T-cell (primary cell): ENCODE results near the gene DSTN. TPM values are rescaled to one million over a fixed set of nuclear protein-coding genes. Genes with fewer than 3 reads are reported as not detected.
A peak's percentile ranks its signal among the peaks of the same experiment; 100 is the strongest.

Experiments
- ATAC-seq, 4 experiments: fragments of 200-7000 bp in 3 of 4; fragments of 150-1000 bp in 1 of 4; cut with Tn5 transposase; replicated peaks in 1 of 4; 1 replicate in 3 of 4; 2 replicates in 1 of 4; pipeline ENCODE4 v1.10.0; 2021; ENCODE audit warnings: moderate library complexity in 3 of 4, mild to moderate bottlenecking in 2 of 4, moderate number of reproducible peaks in 1 of 4
- CTCF ChIA-PET, 2 donors: fragments of 300-600 bp; sonication (Branson Sonifier 250); formaldehyde crosslinking; loops; one replicate each; lab custom pipeline; 2022; ENCODE audit warnings: antibody characterized with exemption in 2 of 2; lab: Charles Lee
- POLR2A ChIA-PET, 2 donors: fragments of 300-600 bp; sonication (Branson Sonifier 250); formaldehyde crosslinking; loops; one replicate each; lab custom pipeline; 2022; ENCODE audit warnings: antibody characterized with exemption in 2 of 2; lab: Charles Lee
- DNase-seq, 35 experiments: peaks; one replicate each; pipeline versions ENCODE4 v3.0.0 to v3.0.0-alpha.2; 2013 to 2023
- H3K27ac ChIP-seq: one replicate; pipeline ENCODE4 v1.5.1; 2013; ENCODE audit warnings: low read length
- H3K27me3 ChIP-seq, 2 experiments: replicated peaks in 1 of 2; 1 replicate in 1 of 2; 2 replicates in 1 of 2; pipeline versions ENCODE4 v1.6.1 to v1.7.0; 2013; ENCODE audit warnings: low read length in 1 of 2, mixed read lengths in 1 of 2; ENCODE audit not compliant: control insufficient read depth in 2 of 2, insufficient read depth in 2 of 2; ENCODE audit errors: extremely low read depth in 1 of 2
- H3K36me3 ChIP-seq, 2 donors: 1 replicate in 1 of 2; 2 replicates in 1 of 2; pipeline versions ENCODE4 v1.6.1 to v1.7.0; 2013; ENCODE audit warnings: low read length in 1 of 2; ENCODE audit not compliant: control insufficient read depth in 2 of 2, insufficient read depth in 1 of 2; ENCODE audit errors: extremely low read depth in 1 of 2
- H3K4me1 ChIP-seq, 2 experiments: 1 replicate in 1 of 2; 2 replicates in 1 of 2; pipeline versions ENCODE4 v1.6.1 to v1.7.0; 2013; ENCODE audit warnings: low read length in 2 of 2, mixed read lengths in 1 of 2; ENCODE audit not compliant: insufficient read depth in 2 of 2, control insufficient read depth in 1 of 2; ENCODE audit errors: extremely low read depth in 1 of 2
- H3K4me3 ChIP-seq, 2 donors: 1 replicate in 1 of 2; 2 replicates in 1 of 2; pipeline versions ENCODE4 v1.5.1 to v1.7.0; 2013; ENCODE audit warnings: mild to moderate bottlenecking in 2 of 2, low read length in 1 of 2, moderate library complexity in 1 of 2; ENCODE audit not compliant: control insufficient read depth in 1 of 2; ENCODE audit errors: extremely low read depth in 1 of 2
- H3K9me3 ChIP-seq: 2 replicates; pipeline ENCODE4 v1.7.0; 2013
- H3K27ac Mint-ChIP-seq, 2 donors: one replicate each; pipeline ENCODE4 v1.8.0; 2020 to 2021; ENCODE audit warnings: mild to moderate bottlenecking in 2 of 2, mixed read lengths in 2 of 2
- H3K27me3 Mint-ChIP-seq, 2 donors: one replicate each; pipeline ENCODE4 v1.8.0; 2021 to 2022; ENCODE audit warnings: mixed read lengths in 2 of 2
- H3K36me3 Mint-ChIP-seq: one replicate; pipeline ENCODE4 v1.8.0; 2021; ENCODE audit warnings: mixed read lengths
- H3K4me1 Mint-ChIP-seq, 3 donors: one replicate each; pipeline ENCODE4 v1.8.0; 2020 to 2022; ENCODE audit warnings: mixed read lengths in 3 of 3, mild to moderate bottlenecking in 1 of 3
- H3K4me3 Mint-ChIP-seq, 3 donors: one replicate each; pipeline ENCODE4 v1.8.0; 2020 to 2022; ENCODE audit warnings: mild to moderate bottlenecking in 3 of 3, mixed read lengths in 3 of 3, moderate library complexity in 3 of 3
- H3K9me3 Mint-ChIP-seq, 3 donors: one replicate each; pipeline ENCODE4 v1.8.0; 2020 to 2022; ENCODE audit warnings: mixed read lengths in 3 of 3
- WGBS: methylation state at CpG from one replicate; pipeline ENCODE4 v1.1.5; 2013; ENCODE audit warnings: missing lambda C conversion rate; ENCODE audit not compliant: insufficient coverage; 5-methylcytosine and 5-hydroxymethylcytosine counted together
- total RNA-seq, 35 experiments: library from RNA in 6 of 35; stranded (reverse) in 6 of 35; fragments of 120-200 nt in 1 of 35; gene quantifications; one replicate each; pipeline versions ENCODE4 v1.2.1 to v1.2.4 and lab custom pipeline; 2013 to 2026

Gene DSTN
- total RNA-seq, 5 donors from 2014 or later (not counting 1 experiment from before 2014, with no cell fraction given): 36.3 to 41.7 (median 41.3) TPM

GRCh38 chr20:17620371-17621228, 50.7 kb downstream of the DSTN start:
- H3K27ac ChIP-seq: no peak overlapping the region
- no peak overlapping the region for H3K27ac Mint-ChIP-seq
- H3K27me3 ChIP-seq: no peaks in the 10 kb centered on the region
- ATAC-seq: no peak
- POLR2A ChIA-PET: no interaction called here
- peaks cover 0 to 9% of the 10 kb centered on the region in 2 experiments for H3K4me1 ChIP-seq
- CTCF ChIA-PET: interaction anchor here (0.5 to 0.7 kb wide), 2 partner anchors 26 to 116 kb away, joined by 3 read pairs; no protein-coding TSS in a partner anchor
- peak in 3 of 35 experiments; percentile 4 to 21 (median 6) for DNase-seq
- no peaks in the 10 kb centered on the region for H3K9me3 ChIP-seq
- H3K4me1 Mint-ChIP-seq: no peaks in the 10 kb centered on the region
- peaks cover 30 to 41% of the 10 kb centered on the region in 2 donors for H3K36me3 ChIP-seq
- H3K36me3 Mint-ChIP-seq: peaks cover 23% of the 10 kb centered on the region
- WGBS: 92% methylated on average over 32 of the region's 33 CpGs
- H3K27me3 Mint-ChIP-seq: no peaks in the 10 kb centered on the region
- H3K4me3 ChIP-seq: no peak overlapping the region
- H3K9me3 Mint-ChIP-seq: no peaks in the 10 kb centered on the region
- H3K4me3 Mint-ChIP-seq: no peak overlapping the region

- peak in 1 of 35 experiments; percentile 1 for DNase-seq
- POLR2A ChIA-PET: no interaction called here
Observed at GRCh38 chr20:17621229-17621968, 51.5 kb downstream of the DSTN start.

GRCh38 chr20:17622086-17622850, 52.4 kb downstream of the DSTN start:
- Histone ChIP-seq H3K4me1 (peaks cover 0 to 7% of the 10 kb centered on the region in 2 experiments), H3K27ac (no peak overlapping the region), H3K4me3 (no peak overlapping the region), H3K9me3 (no peaks in the 10 kb centered on the region), H3K36me3 (peaks cover 36 to 49% of the 10 kb centered on the region in 2 donors), H3K27me3 (no peaks in the 10 kb centered on the region)
- 98% methylated on average over 6 of the region's 11 CpGs for WGBS
- no peaks in the 10 kb centered on the region for H3K9me3 Mint-ChIP-seq
- ATAC-seq (no peak), DNase-seq (no peak)
- ChIA-PET CTCF (interaction anchor here in 1 of 2 donors (0.6 kb wide), 1 partner anchor 93 kb away, joined by 3 read pairs; no protein-coding TSS in a partner anchor), POLR2A (no interaction called here)
- H3K36me3 Mint-ChIP-seq: peaks cover 31% of the 10 kb centered on the region
- no peak overlapping the region for H3K27ac Mint-ChIP-seq
- H3K4me3 Mint-ChIP-seq: no peak overlapping the region
- H3K27me3 Mint-ChIP-seq: no peaks in the 10 kb centered on the region
- H3K4me1 Mint-ChIP-seq: no peaks in the 10 kb centered on the region

More at GRCh38 chr20:17621229-17621968, 51.5 kb downstream of the DSTN start:
- Histone ChIP-seq H3K27ac (no peak overlapping the region), H3K36me3 (peaks cover 30 to 43% of the 10 kb centered on the region in 2 donors), H3K27me3 (no peaks in the 10 kb centered on the region), H3K9me3 (no peaks in the 10 kb centered on the region), H3K4me3 (no peak overlapping the region), H3K4me1 (peaks cover 0 to 9% of the 10 kb centered on the region in 2 experiments)
- no peaks in the 10 kb centered on the region for H3K4me1 Mint-ChIP-seq
- no peaks in the 10 kb centered on the region for H3K9me3 Mint-ChIP-seq
- 95% methylated on average over 20 of the region's 24 CpGs for WGBS
- no peak overlapping the region for H3K27ac Mint-ChIP-seq
- no peak overlapping the region for H3K4me3 Mint-ChIP-seq
- peaks cover 28% of the 10 kb centered on the region for H3K36me3 Mint-ChIP-seq
- ATAC-seq: no peak
- H3K27me3 Mint-ChIP-seq: no peaks in the 10 kb centered on the region
- CTCF ChIA-PET: no interaction called here

- H3K9me3 Mint-ChIP-seq: no peaks in the 10 kb centered on the region
- Histone ChIP-seq H3K9me3 (no peaks in the 10 kb centered on the region), H3K4me1 (no peaks in the 10 kb centered on the region), H3K27ac (no peak overlapping the region), H3K4me3 (no peak overlapping the region), H3K36me3 (peaks cover 36 to 50% of the 10 kb centered on the region in 2 donors), H3K27me3 (no peaks in the 10 kb centered on the region)
- ATAC-seq: no peak
- DNase-seq: peak in 1 of 35 experiments; percentile 21
- no peaks in the 10 kb centered on the region for H3K4me1 Mint-ChIP-seq
- H3K36me3 Mint-ChIP-seq: peaks cover 32% of the 10 kb centered on the region
- POLR2A ChIA-PET: no interaction called here
- no peak overlapping the region for H3K4me3 Mint-ChIP-seq
- H3K27ac Mint-ChIP-seq: no peak overlapping the region
- H3K27me3 Mint-ChIP-seq: no peaks in the 10 kb centered on the region
- 94% methylated on average over 6 of the region's 9 CpGs for WGBS
- CTCF ChIA-PET: interaction anchor here in 1 of 2 donors (0.6 kb wide), 1 partner anchor 93 kb away, joined by 3 read pairs; no protein-coding TSS in a partner anchor
Observed at GRCh38 chr20:17622851-17623508, 53.1 kb downstream of the DSTN start.

GRCh38 chr20:17624070-17624469, 54.2 kb downstream of the DSTN start:
- ChIA-PET CTCF (no interaction called here), POLR2A (no interaction called here)
- Histone ChIP-seq H3K4me1 (no peaks in the 10 kb centered on the region), H3K9me3 (no peaks in the 10 kb centered on the region), H3K27me3 (no peaks in the 10 kb centered on the region), H3K36me3 (peaks cover 34 to 50% of the 10 kb centered on the region in 2 donors), H3K27ac (no peak overlapping the region), H3K4me3 (no peak overlapping the region)
- Mint-ChIP-seq H3K27ac (no peak overlapping the region), H3K36me3 (peaks cover 38% of the 10 kb centered on the region), H3K4me1 (no peaks in the 10 kb centered on the region), H3K9me3 (no peaks in the 10 kb centered on the region), H3K27me3 (no peaks in the 10 kb centered on the region), H3K4me3 (no peak overlapping the region)
- DNase-seq (no peak), ATAC-seq (no peak)
- 99% methylated on average over 11 of the region's 12 CpGs for WGBS
